ENCODE results near the gene ZNF473. TPM values are rescaled to one million over a fixed set of nuclear protein-coding genes. Genes with fewer than 3 reads are reported as not detected.

ZNF473 gene
- polyA plus RNA-seq, 3 donors from 2014 or later: 2.9 to 7.7 (median 5.2) TPM

DNA sequence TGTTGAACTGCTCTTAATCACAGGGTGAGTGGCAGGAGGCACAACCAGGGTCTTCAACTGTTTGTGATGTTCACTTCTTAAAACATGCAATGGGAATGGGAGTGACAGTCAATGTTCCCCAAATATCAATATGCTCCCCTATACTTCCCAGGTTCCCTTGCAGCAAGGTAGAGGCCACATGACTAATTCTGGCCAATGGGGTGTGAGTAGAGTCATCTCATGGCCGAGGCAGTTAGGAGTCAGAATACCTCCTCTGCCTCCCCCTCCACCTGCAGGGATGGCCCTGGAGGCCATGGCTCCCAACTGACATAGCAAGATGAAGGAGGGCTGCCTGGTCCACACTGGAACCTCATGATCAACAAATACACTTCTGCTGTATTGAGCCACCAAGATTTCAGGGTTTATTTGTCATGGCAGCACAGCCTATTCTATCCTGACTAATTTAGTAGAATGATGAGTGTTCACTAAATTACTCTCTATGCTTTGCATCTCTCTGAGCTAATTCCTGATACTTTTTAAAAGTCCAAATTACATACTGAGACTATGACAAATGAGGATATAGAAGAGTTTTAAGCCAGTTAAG lies 9.5 kb upstream of the ZNF473 start:
- Mint-ChIP-seq H3K27me3 (ENCODE audit: low read depth in 3 of 3) (peaks cover 0 to 2% (median 1%) of the 10 kb centered on the region in 3 donors), H3K9me3 (no peaks in the 10 kb centered on the region), H3K4me1 (peaks cover 5 to 13% of the 10 kb centered on the region in 2 donors), H3K4me3 (no peak overlapping the region), H3K27ac (no peak overlapping the region), H3K36me3 (peaks cover 20 to 43% (median 33%) of the 10 kb centered on the region in 3 donors)
- DNase-seq: no peak

DNA sequence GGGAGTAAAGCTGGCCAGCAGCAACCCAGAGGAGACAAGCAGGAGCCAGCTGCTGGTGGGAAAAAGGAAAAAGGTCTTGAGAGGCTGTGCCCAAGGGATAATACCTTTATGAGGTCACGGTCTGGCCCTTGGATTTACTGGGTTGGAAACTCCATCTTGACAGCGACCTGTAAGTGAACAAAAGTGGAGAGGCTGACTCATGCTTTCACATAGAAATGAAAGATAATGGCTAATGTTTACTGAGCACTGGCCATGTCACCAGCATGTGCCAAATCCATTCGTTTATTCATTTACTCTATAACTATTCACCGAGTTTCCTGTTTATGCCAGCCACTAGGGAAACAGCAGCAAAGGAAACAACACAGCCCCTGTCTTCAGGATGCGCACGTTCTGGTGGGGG lies 5.3 kb upstream of the ZNF473 start:
- peaks cover 4 to 9% (median 6%) of the 10 kb centered on the region in 3 donors for H3K27me3 Mint-ChIP-seq (ENCODE audit: low read depth in 3 of 3)

DNA sequence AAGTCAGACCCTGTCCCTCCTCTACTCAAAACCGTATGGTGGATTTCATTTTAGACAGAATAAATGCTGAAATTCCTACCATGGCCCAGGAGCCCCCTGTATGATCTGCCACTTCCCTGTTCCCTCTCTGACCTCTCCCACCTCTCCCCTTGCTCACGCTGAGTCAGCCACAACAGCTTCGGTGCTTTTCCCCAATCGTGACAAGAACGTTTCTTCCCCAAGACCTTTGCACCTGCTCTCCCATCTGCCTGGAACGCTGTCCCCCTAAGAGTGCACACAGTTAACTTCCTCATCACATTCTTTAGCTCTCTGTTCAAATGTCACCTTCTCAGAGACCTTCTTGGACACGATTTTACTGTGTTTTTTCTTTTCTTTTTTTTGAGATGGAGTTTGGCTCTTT lies 3.0 kb upstream of the ZNF473 start:
- Mint-ChIP-seq H3K36me3 (peaks cover 0 to 4% (median 3%) of the 10 kb centered on the region in 3 donors), H3K4me3 (peak overlapping the region in 1 of 5 donors; percentile 27), H3K27me3 (ENCODE audit: low read depth in 3 of 3) (peaks cover 14 to 17% (median 16%) of the 10 kb centered on the region in 3 donors), H3K9me3 (no peaks in the 10 kb centered on the region), H3K27ac (peak overlapping the region in 5 of 6 donors; percentile 9 to 67 (median 36)), H3K4me1 (peaks cover 53 to 66% of the 10 kb centered on the region in 2 donors)
- no peak for DNase-seq

More for the DNA sequence above, 5.3 kb upstream of the ZNF473 start:
- Mint-ChIP-seq H3K4me1 (peaks cover 36 to 49% of the 10 kb centered on the region in 2 donors), H3K9me3 (no peaks in the 10 kb centered on the region), H3K4me3 (no peak overlapping the region), H3K27ac (no peak overlapping the region), H3K36me3 (peaks cover 7 to 18% (median 12%) of the 10 kb centered on the region in 3 donors)
- DNase-seq: no peak

DNA sequence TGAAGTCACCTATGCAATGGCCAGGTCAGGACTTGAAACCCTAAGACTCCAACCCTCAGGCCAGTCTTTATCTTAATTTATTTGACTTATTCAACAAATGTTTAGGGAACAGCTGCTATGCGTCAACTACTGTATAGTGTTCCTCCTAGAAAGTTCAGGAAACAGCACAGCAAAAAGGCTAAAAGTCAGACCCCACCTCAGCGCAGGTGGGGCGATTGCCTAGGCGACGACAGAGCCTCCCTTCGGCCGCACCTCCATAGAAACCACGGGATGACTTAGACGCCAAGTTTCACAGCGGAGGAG lies 1.1 kb upstream of the ZNF473 start:
- no peak for DNase-seq
- Mint-ChIP-seq H3K4me1 (peaks cover 53 to 71% of the 10 kb centered on the region in 2 donors), H3K9me3 (no peaks in the 10 kb centered on the region), H3K27ac (peak overlapping the region; percentile 99 to 100 (median 99)), H3K4me3 (peak overlapping the region; percentile 92 to 97 (median 97)), H3K36me3 (peaks cover 0 to 4% (median 3%) of the 10 kb centered on the region in 3 donors), H3K27me3 (ENCODE audit: low read depth in 3 of 3) (peaks cover 14 to 17% (median 16%) of the 10 kb centered on the region in 3 donors)

DNA sequence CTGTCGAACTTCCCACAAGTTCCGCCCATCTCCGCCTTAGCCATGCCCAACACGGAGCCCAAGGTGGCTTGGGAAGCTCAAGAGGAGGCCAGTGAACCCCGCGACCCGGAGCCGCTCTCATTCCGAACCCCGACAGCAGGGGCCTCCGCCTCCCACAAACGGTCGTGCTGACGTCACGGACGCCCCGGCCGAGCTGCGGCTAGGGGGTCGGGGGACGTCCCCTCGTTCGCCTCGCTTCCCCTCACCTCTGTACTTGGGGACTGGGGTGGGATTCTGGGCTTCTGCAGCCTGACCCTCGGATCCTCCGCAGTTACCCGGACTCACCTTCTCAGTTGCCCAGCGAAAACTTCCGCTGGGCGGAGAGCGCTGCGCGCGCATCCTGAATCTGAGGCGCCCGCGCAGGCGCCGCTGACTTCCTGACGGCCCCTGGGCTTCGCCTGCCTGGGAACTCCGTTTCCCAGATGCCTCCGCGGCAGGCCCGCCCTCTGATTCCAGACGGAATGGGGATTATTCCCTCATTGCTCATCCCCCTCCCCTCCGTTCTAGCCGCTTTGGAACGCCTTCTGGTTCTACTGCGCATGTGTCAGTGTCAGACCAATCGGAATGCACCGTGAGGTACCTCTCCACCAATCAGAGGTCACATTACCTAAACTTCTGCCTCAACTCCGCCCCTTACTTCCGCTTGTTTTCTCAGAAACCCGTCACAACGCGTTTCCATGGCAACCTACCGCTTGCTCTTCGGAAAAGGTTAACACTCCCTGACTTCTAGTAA lies 597 bp upstream of the ZNF473 start, which contains the start of gene VRK3:
TSS of gene VRK3 (minus strand) at position 351 of the 772 bp plus-strand sequence. CDS start 9,210 bp downstream, outside the sequence.
- H3K4me1 Mint-ChIP-seq: peaks cover 53 to 71% of the 10 kb centered on the region in 2 donors

DNA sequence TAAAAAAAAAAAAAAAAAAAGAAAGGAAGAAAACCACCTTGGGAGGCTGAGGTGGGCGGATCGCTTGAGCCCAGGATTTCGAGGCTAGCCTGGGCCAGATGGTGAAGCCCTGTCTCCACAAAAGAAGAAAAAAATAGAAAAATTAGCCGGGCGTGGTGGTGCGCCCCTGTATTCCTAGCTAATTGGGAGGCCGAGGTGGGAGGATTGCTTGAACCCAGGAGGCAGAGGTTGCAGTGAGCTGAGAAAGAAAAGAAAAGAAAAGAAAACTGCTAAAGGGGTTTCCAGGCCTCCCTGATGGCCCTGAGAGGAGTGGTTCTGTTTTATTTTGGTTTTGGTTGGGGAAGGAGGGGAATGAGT lies 723 bp downstream of the ZNF473 start:
- peaks cover 14 to 17% (median 16%) of the 10 kb centered on the region in 3 donors for H3K27me3 Mint-ChIP-seq (ENCODE audit: low read depth in 3 of 3)
- peaks cover 50 to 61% of the 10 kb centered on the region in 2 donors for H3K4me1 Mint-ChIP-seq
- H3K27ac Mint-ChIP-seq: peak overlapping the region; percentile 99 to 100 (median 99)
- no peaks in the 10 kb centered on the region for H3K9me3 Mint-ChIP-seq
- H3K4me3 Mint-ChIP-seq: peak overlapping the region; percentile 92 to 97 (median 97)
- H3K36me3 Mint-ChIP-seq: peaks cover 3 to 4% (median 4%) of the 10 kb centered on the region in 3 donors
- DNase-seq: no peak

More for the DNA sequence above, 597 bp upstream of the ZNF473 start, which contains the start of gene VRK3:
- peak within 1 kb of the TSS; percentile 99 to 100 (median 99) for H3K27ac Mint-ChIP-seq
- peaks cover 0 to 4% (median 3%) of the 10 kb centered on the region in 3 donors for H3K36me3 Mint-ChIP-seq
- peak; percentile 99 to 100 (median 99) for DNase-seq
- H3K27me3 Mint-ChIP-seq (ENCODE audit: low read depth in 3 of 3): peaks cover 14 to 17% (median 16%) of the 10 kb centered on the region in 3 donors
- no peaks in the 10 kb centered on the region for H3K9me3 Mint-ChIP-seq
- peak within 1 kb of the TSS; percentile 92 to 97 (median 97) for H3K4me3 Mint-ChIP-seq

DNA sequence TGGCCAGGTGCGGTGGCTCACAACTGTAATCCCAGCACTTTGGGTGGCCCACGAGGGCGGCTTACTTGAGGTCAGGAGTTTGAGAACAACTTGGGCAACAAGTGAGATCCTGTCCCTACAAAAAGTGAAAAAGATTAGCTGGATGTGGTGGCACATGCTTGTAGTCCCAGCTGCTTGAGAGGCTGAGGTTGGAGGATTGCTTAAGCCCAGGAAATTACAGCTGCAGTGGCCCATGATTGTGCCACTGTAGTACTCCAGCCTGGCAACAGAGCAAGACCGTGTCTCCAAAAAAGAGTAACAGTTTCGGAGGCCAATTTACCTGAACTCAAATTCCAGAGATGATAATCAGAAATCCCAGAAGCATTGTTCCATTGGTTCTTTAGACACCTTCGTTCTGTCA lies 4.4 kb downstream of the ZNF473 start:
- H3K27ac Mint-ChIP-seq: no peak overlapping the region

DNA sequence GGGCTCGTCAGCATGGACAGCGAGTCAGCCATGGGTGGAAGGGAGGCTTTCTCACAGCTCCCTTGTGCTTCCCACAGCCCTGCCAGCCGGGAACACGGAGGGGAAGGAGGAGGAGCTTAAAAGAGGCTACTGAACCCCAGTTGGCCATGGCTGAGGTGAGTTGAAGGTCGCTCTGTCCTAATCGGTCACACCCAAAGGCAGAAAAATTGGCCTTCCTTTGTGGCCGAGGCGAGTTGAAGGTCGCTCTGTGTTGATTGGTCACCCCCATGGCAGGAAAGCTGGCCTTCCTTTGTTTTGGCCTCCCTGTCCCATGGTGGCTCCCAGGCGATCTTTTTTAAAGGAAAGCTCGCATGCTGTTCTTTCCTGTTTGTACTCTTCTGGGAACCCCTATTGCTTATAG lies 5.1 kb downstream of the ZNF473 start:
- Mint-ChIP-seq H3K4me3 (no peak overlapping the region), H3K4me1 (peaks cover 19 to 22% of the 10 kb centered on the region in 2 donors), H3K27ac (no peak overlapping the region), H3K27me3 (ENCODE audit: low read depth in 3 of 3) (peaks cover 3 to 7% (median 5%) of the 10 kb centered on the region in 3 donors), H3K36me3 (peaks cover 18 to 33% (median 21%) of the 10 kb centered on the region in 3 donors), H3K9me3 (no peaks in the 10 kb centered on the region)
- DNase-seq: no peak

More for the DNA sequence above, 4.4 kb downstream of the ZNF473 start:
- H3K4me1 Mint-ChIP-seq: peaks cover 26 to 29% of the 10 kb centered on the region in 2 donors
- no peak overlapping the region for H3K4me3 Mint-ChIP-seq
- no peaks in the 10 kb centered on the region for H3K9me3 Mint-ChIP-seq
- peaks cover 15 to 28% (median 18%) of the 10 kb centered on the region in 3 donors for H3K36me3 Mint-ChIP-seq
- peaks cover 10 to 14% (median 12%) of the 10 kb centered on the region in 3 donors for H3K27me3 Mint-ChIP-seq (ENCODE audit: low read depth in 3 of 3)
- no peak for DNase-seq

DNA sequence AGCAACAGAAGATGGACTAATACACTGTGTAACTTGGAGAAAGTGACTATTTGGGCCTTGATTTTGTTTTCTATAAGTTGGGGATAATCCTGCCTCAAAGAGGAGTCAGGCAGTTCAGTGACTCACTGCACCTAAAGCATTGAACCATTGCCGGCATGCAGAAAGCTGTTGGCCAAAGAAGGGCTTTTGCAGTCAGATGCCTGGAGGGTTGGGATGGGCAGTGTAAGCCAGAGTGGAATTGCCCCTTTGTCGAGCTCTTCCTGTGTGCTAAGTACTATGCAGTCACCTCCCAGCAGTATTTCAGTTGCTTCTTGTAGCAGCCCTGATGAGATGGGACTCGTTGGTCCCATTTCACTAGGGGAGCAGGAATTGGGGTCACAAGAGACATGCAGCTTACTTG lies 11.1 kb downstream of the ZNF473 start:
- H3K36me3 Mint-ChIP-seq: peaks cover 27 to 57% (median 33%) of the 10 kb centered on the region in 3 donors
- H3K9me3 Mint-ChIP-seq: no peaks in the 10 kb centered on the region
- peaks cover 0 to 2% (median 0%) of the 10 kb centered on the region in 3 donors for H3K27me3 Mint-ChIP-seq (ENCODE audit: low read depth in 3 of 3)
- H3K4me1 Mint-ChIP-seq: peaks cover 0 to 3% of the 10 kb centered on the region in 2 donors
- no peak for DNase-seq
- no peak overlapping the region for H3K27ac Mint-ChIP-seq
- H3K4me3 Mint-ChIP-seq: no peak overlapping the region

DNA sequence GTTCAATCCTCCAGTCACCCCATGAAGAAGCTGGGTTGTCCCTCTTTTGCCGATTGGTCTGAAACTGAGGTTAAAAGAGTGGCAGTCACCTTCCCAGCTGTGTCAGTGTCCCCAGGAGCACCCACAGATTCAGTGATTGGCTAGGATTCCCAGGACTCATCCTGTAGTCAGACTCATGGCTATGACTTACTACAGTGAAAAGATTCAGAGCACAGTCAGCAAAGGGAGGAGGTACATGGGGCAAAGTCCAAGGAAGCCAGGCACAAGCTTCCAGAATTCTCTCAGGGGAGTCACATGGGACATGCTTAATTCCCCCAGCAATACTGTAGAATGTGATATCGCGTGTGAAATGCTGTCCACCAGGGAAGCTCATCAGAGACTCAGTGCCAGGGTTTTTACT lies 14.2 kb downstream of the ZNF473 start:
- no peak overlapping the region for H3K4me3 Mint-ChIP-seq

DNA sequence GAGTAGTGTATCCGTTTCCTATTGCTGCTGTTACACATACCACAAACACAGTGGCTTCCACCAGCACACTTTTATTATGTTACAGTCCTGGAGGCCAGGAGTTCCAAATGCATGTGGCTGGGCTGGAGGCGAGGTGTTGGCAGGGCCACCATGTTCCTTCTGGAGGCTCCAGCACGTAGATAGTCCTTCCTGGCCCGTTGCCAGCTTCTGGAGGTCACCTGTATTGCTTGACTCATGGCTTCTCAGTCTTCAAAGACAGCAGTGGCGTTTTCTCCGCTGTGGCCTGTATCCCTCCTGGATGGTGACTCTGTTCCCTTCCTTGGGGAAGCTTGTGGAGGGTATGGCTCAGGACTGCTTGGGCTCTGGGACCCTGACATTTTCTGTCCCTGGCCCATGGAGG lies 15.2 kb downstream of the ZNF473 start:
- Mint-ChIP-seq H3K4me1 (no peaks in the 10 kb centered on the region), H3K9me3 (peaks cover 8 to 25% (median 20%) of the 10 kb centered on the region in 6 donors), H3K4me3 (no peak overlapping the region), H3K27ac (no peak overlapping the region), H3K27me3 (ENCODE audit: low read depth in 3 of 3) (peaks cover 0 to 2% (median 2%) of the 10 kb centered on the region in 3 donors), H3K36me3 (peaks cover 50 to 71% (median 53%) of the 10 kb centered on the region in 3 donors)
- DNase-seq: no peak

More for the DNA sequence above, 14.2 kb downstream of the ZNF473 start:
- Mint-ChIP-seq H3K36me3 (peaks cover 40 to 67% (median 49%) of the 10 kb centered on the region in 3 donors), H3K27ac (peak overlapping the region in 1 of 6 donors; percentile 10), H3K9me3 (peaks cover 8 to 16% (median 13%) of the 10 kb centered on the region in 6 donors), H3K4me1 (no peaks in the 10 kb centered on the region), H3K27me3 (ENCODE audit: low read depth in 3 of 3) (peaks cover 0 to 2% (median 0%) of the 10 kb centered on the region in 3 donors)
- no peak for DNase-seq

DNA sequence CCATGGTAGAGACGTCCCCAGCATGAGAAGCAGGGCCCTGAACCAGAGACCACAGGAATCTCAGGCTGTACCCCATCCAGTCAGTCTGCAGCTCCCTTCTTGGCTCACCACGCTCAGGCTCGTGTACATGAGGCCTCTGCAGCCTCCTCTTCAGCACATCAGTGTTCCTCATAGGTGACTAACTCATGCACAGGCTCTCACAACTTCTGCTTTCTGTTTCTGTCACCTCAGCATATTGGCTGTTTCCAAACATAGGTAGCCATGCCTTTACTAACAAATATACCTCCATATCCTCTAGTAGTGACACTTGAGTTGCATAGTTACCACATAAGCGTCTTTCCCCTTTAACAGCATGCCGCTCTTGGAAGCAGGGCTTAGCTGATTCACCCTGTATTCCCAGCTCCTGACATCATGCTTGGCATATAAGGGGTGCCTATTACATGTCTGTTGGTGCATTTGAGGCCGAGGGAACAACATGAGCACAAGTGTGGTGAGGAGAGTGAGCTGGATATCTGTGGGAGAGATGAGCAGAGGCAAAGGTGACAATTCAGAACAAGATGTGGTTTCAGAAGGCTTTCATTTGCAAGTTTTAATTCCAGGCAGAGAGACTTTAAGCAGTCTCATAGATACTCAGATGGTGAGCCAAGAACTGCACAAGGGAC lies 16.7 kb downstream of the ZNF473 start:
- Mint-ChIP-seq H3K4me3 (no peak overlapping the region), H3K36me3 (peaks cover 54 to 76% (median 60%) of the 10 kb centered on the region in 3 donors), H3K27ac (no peak overlapping the region), H3K4me1 (no peaks in the 10 kb centered on the region), H3K27me3 (ENCODE audit: low read depth in 3 of 3) (peaks cover 0 to 2% (median 2%) of the 10 kb centered on the region in 3 donors), H3K9me3 (peaks cover 8 to 25% (median 21%) of the 10 kb centered on the region in 6 donors)
- DNase-seq: no peak

DNA sequence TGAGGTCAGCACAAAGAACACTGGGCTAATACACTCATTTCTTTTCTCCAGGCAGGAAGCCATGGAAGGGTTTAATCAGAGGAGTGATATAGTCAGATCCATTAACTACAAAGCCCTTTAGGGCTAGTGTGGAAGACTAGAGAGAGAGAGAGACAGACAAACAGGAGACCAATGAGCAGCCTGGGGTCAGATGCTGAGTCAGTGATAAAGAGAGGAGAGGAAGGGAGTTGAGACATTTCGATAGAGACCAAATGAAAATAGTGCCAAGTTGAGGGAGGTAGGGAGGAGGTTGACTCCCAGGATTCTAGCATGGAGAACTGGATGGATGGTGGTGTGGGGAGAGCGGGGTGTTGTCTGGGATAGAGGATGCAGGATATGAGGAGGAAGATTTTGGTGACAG lies 18.2 kb downstream of the ZNF473 start:
- H3K27me3 Mint-ChIP-seq (ENCODE audit: low read depth in 3 of 3): peaks cover 0 to 2% (median 2%) of the 10 kb centered on the region in 3 donors

More for the DNA sequence above, 18.2 kb downstream of the ZNF473 start:
- Mint-ChIP-seq H3K36me3 (peaks cover 57 to 80% (median 63%) of the 10 kb centered on the region in 3 donors), H3K4me3 (no peak overlapping the region), H3K9me3 (peaks cover 9 to 25% (median 21%) of the 10 kb centered on the region in 6 donors), H3K27ac (peak overlapping the region in 1 of 6 donors; percentile 8), H3K4me1 (no peaks in the 10 kb centered on the region)
- no peak for DNase-seq

All from immature natural killer cell (primary cell).